ENCODE results near the gene NRIP1. TPM values are rescaled to one million over a fixed set of nuclear protein-coding genes. Genes with fewer than 3 reads are reported as not detected.

The NRIP1 gene
- total RNA-seq, 1 experiment from 2014 or later: 10.3 TPM

DNA sequence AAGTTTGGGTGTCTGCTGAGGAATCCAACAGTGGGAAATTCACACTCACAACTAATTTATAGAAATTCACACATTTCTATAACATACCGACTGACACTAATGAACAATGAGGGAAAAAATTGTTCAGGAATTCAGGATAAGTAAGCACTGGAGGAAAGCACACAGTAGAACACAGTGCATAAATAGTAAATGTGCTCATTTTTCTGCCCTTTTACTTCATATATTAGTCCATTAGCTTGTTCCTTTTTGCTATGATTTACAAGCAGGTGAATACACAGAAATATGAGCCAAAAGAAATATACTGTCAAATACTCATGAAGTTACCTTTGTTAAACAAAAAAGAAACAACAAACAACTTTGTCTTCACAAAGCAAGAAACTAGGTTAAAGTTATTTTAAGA is 11.3 kb downstream of the NRIP1 start (continued):
- TF ChIP-seq, protein P1, sequence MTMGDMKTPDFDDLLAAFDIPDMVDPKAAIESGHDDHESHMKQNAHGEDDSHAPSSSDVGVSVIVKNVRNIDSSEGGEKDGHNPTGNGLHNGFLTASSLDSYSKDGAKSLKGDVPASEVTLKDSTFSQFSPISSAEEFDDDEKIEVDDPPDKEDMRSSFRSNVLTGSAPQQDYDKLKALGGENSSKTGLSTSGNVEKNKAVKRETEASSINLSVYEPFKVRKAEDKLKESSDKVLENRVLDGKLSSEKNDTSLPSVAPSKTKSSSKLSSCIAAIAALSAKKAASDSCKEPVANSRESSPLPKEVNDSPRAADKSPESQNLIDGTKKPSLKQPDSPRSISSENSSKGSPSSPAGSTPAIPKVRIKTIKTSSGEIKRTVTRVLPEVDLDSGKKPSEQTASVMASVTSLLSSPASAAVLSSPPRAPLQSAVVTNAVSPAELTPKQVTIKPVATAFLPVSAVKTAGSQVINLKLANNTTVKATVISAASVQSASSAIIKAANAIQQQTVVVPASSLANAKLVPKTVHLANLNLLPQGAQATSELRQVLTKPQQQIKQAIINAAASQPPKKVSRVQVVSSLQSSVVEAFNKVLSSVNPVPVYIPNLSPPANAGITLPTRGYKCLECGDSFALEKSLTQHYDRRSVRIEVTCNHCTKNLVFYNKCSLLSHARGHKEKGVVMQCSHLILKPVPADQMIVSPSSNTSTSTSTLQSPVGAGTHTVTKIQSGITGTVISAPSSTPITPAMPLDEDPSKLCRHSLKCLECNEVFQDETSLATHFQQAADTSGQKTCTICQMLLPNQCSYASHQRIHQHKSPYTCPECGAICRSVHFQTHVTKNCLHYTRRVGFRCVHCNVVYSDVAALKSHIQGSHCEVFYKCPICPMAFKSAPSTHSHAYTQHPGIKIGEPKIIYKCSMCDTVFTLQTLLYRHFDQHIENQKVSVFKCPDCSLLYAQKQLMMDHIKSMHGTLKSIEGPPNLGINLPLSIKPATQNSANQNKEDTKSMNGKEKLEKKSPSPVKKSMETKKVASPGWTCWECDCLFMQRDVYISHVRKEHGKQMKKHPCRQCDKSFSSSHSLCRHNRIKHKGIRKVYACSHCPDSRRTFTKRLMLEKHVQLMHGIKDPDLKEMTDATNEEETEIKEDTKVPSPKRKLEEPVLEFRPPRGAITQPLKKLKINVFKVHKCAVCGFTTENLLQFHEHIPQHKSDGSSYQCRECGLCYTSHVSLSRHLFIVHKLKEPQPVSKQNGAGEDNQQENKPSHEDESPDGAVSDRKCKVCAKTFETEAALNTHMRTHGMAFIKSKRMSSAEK (CRISPR knock-in tag; IDR thresholded peaks at IDR 0.05; ENCODE audit: borderline replicate concordance): no peak
- TF ChIP-seq IRF2 (CRISPR knock-in tag; IDR thresholded peaks at IDR 0.05; ENCODE audit: borderline replicate concordance, low read depth) (no peak), ZNF396 (CRISPR knock-in tag; IDR thresholded peaks at IDR 0.05; ENCODE audit: borderline replicate concordance) (no peak), NFATC4 (CRISPR knock-in tag; IDR thresholded peaks at IDR 0.05) (no peak)
- TF ChIP-seq, protein P2, sequence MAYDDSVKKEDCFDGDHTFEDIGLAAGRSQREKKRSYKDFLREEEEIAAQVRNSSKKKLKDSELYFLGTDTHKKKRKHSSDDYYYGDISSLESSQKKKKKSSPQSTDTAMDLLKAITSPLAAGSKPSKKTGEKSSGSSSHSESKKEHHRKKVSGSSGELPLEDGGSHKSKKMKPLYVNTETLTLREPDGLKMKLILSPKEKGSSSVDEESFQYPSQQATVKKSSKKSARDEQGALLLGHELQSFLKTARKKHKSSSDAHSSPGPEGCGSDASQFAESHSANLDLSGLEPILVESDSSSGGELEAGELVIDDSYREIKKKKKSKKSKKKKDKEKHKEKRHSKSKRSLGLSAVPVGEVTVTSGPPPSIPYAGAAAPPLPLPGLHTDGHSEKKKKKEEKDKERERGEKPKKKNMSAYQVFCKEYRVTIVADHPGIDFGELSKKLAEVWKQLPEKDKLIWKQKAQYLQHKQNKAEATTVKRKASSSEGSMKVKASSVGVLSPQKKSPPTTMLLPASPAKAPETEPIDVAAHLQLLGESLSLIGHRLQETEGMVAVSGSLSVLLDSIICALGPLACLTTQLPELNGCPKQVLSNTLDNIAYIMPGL (CRISPR knock-in tag; IDR thresholded peaks at IDR 0.05): no peak
- TF ChIP-seq, protein P3, sequence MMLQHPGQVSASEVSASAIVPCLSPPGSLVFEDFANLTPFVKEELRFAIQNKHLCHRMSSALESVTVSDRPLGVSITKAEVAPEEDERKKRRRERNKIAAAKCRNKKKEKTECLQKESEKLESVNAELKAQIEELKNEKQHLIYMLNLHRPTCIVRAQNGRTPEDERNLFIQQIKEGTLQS (CRISPR knock-in tag; conservative IDR thresholded peaks at IDR 0.05): no peak
- TF ChIP-seq, protein P4, sequence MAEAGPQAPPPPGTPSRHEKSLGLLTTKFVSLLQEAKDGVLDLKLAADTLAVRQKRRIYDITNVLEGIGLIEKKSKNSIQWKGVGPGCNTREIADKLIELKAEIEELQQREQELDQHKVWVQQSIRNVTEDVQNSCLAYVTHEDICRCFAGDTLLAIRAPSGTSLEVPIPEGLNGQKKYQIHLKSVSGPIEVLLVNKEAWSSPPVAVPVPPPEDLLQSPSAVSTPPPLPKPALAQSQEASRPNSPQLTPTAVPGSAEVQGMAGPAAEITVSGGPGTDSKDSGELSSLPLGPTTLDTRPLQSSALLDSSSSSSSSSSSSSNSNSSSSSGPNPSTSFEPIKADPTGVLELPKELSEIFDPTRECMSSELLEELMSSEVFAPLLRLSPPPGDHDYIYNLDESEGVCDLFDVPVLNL (CRISPR knock-in tag; IDR thresholded peaks at IDR 0.05; ENCODE audit: borderline replicate concordance, low read depth): no peak

DNA sequence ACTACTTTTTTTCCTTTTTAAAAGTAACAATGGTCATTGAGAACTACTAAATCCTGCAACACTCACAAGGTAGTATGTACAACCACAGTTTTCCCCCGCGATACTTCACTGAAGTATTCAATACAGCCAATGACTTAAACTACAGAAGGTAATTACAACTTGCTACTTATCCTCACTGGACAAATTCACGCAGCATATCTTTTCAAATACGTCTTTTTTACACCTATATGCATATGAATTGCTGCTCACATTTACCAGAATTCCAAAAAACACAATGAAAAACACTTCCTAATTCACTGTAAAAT is 12.4 kb downstream of the NRIP1 start:
- no peak overlapping the region for H3K4me3 Mint-ChIP-seq
- H3K9me3 Mint-ChIP-seq: no peaks in the 10 kb centered on the region
- no peaks in the 10 kb centered on the region for H3K27me3 Mint-ChIP-seq (ENCODE audit: low read depth)
- ChIA-PET POLR2A (interaction anchor here (0.6 kb wide), 1 partner anchor 242 kb away, joined by 3 read pairs; no protein-coding TSS in a partner anchor), CTCF (no interaction called here)
- H3K27ac Mint-ChIP-seq: no peak overlapping the region
- H3K4me1 Mint-ChIP-seq: peaks cover 65% of the 10 kb centered on the region
- H3K36me3 Mint-ChIP-seq: no peaks in the 10 kb centered on the region
- DNase-seq (ENCODE audit: low spot score) (no peak), ATAC-seq (no peak)
- no peak for TF ChIP-seq ATF1 (CRISPR knock-in tag; IDR thresholded peaks at IDR 0.05)
- TF ChIP-seq, protein P5, sequence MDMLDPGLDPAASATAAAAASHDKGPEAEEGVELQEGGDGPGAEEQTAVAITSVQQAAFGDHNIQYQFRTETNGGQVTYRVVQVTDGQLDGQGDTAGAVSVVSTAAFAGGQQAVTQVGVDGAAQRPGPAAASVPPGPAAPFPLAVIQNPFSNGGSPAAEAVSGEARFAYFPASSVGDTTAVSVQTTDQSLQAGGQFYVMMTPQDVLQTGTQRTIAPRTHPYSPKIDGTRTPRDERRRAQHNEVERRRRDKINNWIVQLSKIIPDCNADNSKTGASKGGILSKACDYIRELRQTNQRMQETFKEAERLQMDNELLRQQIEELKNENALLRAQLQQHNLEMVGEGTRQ (CRISPR knock-in tag; IDR thresholded peaks at IDR 0.05): no peak
- TF ChIP-seq, protein P6, sequence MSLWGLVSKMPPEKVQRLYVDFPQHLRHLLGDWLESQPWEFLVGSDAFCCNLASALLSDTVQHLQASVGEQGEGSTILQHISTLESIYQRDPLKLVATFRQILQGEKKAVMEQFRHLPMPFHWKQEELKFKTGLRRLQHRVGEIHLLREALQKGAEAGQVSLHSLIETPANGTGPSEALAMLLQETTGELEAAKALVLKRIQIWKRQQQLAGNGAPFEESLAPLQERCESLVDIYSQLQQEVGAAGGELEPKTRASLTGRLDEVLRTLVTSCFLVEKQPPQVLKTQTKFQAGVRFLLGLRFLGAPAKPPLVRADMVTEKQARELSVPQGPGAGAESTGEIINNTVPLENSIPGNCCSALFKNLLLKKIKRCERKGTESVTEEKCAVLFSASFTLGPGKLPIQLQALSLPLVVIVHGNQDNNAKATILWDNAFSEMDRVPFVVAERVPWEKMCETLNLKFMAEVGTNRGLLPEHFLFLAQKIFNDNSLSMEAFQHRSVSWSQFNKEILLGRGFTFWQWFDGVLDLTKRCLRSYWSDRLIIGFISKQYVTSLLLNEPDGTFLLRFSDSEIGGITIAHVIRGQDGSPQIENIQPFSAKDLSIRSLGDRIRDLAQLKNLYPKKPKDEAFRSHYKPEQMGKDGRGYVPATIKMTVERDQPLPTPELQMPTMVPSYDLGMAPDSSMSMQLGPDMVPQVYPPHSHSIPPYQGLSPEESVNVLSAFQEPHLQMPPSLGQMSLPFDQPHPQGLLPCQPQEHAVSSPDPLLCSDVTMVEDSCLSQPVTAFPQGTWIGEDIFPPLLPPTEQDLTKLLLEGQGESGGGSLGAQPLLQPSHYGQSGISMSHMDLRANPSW (CRISPR knock-in tag; conservative IDR thresholded peaks at IDR 0.05; ENCODE audit: low read depth): no peak
- TF ChIP-seq, protein P7, sequence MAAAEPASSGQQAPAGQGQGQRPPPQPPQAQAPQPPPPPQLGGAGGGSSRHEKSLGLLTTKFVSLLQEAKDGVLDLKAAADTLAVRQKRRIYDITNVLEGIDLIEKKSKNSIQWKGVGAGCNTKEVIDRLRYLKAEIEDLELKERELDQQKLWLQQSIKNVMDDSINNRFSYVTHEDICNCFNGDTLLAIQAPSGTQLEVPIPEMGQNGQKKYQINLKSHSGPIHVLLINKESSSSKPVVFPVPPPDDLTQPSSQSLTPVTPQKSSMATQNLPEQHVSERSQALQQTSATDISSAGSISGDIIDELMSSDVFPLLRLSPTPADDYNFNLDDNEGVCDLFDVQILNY (CRISPR knock-in tag; IDR thresholded peaks at IDR 0.05): no peak
- TF ChIP-seq, protein P8, sequence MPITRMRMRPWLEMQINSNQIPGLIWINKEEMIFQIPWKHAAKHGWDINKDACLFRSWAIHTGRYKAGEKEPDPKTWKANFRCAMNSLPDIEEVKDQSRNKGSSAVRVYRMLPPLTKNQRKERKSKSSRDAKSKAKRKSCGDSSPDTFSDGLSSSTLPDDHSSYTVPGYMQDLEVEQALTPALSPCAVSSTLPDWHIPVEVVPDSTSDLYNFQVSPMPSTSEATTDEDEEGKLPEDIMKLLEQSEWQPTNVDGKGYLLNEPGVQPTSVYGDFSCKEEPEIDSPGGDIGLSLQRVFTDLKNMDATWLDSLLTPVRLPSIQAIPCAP (CRISPR knock-in tag; IDR thresholded peaks at IDR 0.05): no peak
- no peak for TF ChIP-seq NFATC4 (CRISPR knock-in tag; IDR thresholded peaks at IDR 0.05)
- TF ChIP-seq RELA (CRISPR knock-in tag; IDR thresholded peaks at IDR 0.05; ENCODE audit: borderline replicate concordance): no peak
- TF ChIP-seq ZNF232 (CRISPR knock-in tag; IDR thresholded peaks at IDR 0.05): no peak
- no peak for TF ChIP-seq ESRRA (CRISPR knock-in tag; IDR thresholded peaks at IDR 0.05; ENCODE audit: borderline replicate concordance)
- no peak for TF ChIP-seq MXD4 (CRISPR knock-in tag; IDR thresholded peaks at IDR 0.05; ENCODE audit: borderline replicate concordance)
- TF ChIP-seq, protein P9, sequence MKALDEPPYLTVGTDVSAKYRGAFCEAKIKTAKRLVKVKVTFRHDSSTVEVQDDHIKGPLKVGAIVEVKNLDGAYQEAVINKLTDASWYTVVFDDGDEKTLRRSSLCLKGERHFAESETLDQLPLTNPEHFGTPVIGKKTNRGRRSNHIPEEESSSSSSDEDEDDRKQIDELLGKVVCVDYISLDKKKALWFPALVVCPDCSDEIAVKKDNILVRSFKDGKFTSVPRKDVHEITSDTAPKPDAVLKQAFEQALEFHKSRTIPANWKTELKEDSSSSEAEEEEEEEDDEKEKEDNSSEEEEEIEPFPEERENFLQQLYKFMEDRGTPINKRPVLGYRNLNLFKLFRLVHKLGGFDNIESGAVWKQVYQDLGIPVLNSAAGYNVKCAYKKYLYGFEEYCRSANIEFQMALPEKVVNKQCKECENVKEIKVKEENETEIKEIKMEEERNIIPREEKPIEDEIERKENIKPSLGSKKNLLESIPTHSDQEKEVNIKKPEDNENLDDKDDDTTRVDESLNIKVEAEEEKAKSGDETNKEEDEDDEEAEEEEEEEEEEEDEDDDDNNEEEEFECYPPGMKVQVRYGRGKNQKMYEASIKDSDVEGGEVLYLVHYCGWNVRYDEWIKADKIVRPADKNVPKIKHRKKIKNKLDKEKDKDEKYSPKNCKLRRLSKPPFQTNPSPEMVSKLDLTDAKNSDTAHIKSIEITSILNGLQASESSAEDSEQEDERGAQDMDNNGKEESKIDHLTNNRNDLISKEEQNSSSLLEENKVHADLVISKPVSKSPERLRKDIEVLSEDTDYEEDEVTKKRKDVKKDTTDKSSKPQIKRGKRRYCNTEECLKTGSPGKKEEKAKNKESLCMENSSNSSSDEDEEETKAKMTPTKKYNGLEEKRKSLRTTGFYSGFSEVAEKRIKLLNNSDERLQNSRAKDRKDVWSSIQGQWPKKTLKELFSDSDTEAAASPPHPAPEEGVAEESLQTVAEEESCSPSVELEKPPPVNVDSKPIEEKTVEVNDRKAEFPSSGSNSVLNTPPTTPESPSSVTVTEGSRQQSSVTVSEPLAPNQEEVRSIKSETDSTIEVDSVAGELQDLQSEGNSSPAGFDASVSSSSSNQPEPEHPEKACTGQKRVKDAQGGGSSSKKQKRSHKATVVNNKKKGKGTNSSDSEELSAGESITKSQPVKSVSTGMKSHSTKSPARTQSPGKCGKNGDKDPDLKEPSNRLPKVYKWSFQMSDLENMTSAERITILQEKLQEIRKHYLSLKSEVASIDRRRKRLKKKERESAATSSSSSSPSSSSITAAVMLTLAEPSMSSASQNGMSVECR (CRISPR knock-in tag; IDR thresholded peaks at IDR 0.05; ENCODE audit: borderline replicate concordance): no peak
